Calu3 (cell line): ENCODE measurements around the gene PCYT2. TPM values are rescaled to one million over a fixed set of nuclear protein-coding genes. Genes with fewer than 3 reads are reported as not detected.
A peak's percentile ranks its signal among the peaks of the same experiment; 100 is the strongest.

ENCODE experiments used
- BruUV-seq: library from RNA; stranded (reverse); fragments of 400-500 nt; replicated peaks from 2 replicates; lab custom pipeline; 2021; lab: Mats Ljungman, UMichigan
- CTCF ChIA-PET: fragments of 300-600 bp; sonication (Branson Sonifier 250); formaldehyde crosslinking; loops from one replicate; lab custom pipeline; 2022; ENCODE audit warnings: antibody characterized with exemption; lab: Charles Lee
- DNase-seq: peaks from one replicate; pipeline ENCODE4 v3.0.0; 2022
- H3K27ac Mint-ChIP-seq: one replicate; pipeline ENCODE4 v1.8.0; 2022; ENCODE audit warnings: mixed read lengths; ENCODE audit not compliant: unreplicated experiment
- H3K27me3 Mint-ChIP-seq: one replicate; pipeline ENCODE4 v1.8.0; 2022; ENCODE audit warnings: mixed read lengths; ENCODE audit not compliant: unreplicated experiment
- H3K36me3 Mint-ChIP-seq: one replicate; pipeline ENCODE4 v1.8.0; 2022; ENCODE audit warnings: mild to moderate bottlenecking, moderate library complexity, mixed read lengths; ENCODE audit not compliant: insufficient read depth, unreplicated experiment
- H3K4me1 Mint-ChIP-seq: one replicate; pipeline ENCODE4 v1.8.0; 2022; ENCODE audit warnings: mild to moderate bottlenecking, low read depth, mixed read lengths; ENCODE audit not compliant: unreplicated experiment
- H3K4me3 Mint-ChIP-seq: one replicate; pipeline ENCODE4 v1.8.0; 2022; ENCODE audit warnings: mild to moderate bottlenecking, low read depth, moderate library complexity, mixed read lengths; ENCODE audit not compliant: unreplicated experiment
- H3K9me3 Mint-ChIP-seq: one replicate; pipeline ENCODE4 v1.8.0; 2022; ENCODE audit warnings: low read depth, mixed read lengths; ENCODE audit not compliant: unreplicated experiment
- CTCF ChIP-seq: fragments of 200-600 bp; IDR thresholded peaks from one replicate; pipeline ENCODE4 v1.8.0; 2022; ENCODE audit warnings: antibody characterized with exemption; ENCODE audit not compliant: unreplicated experiment
- intact Hi-C: fragments of 100-400 bp; cut with micrococcal nuclease; formaldehyde crosslinking; loops from one replicate; pipeline ENCODE4 v1.10.0; 2022; ENCODE audit not compliant: unreplicated experiment
- total RNA-seq: library from RNA; stranded (reverse); gene quantifications from 2 replicates; pipeline ENCODE4 v1.2.3, GENCODE V29; 2022

PCYT2 gene
- total RNA-seq, 1 experiment from 2014 or later: 58.4 TPM

GRCh38 chr17:81916234-81917001, 5.2 kb upstream of the PCYT2 start:
- no peak for DNase-seq
- CTCF ChIA-PET: interaction anchor here (0.9 to 1.5 kb wide), 3 partner anchors 12 to 107 kb away, joined by 3 read pairs; partner anchors contain the start of genes CENPX and LRRC45
- BruUV-seq: no TSS peak
- TF ChIP-seq CTCF: no peak
- Mint-ChIP-seq H3K4me1 (peaks cover 57% of the 10 kb centered on the region), H3K27ac (peak overlapping the region; percentile 71), H3K9me3 (no peaks in the 10 kb centered on the region), H3K36me3 (peaks cover 92% of the 10 kb centered on the region), H3K4me3 (peak overlapping the region; percentile 93), H3K27me3 (no peaks in the 10 kb centered on the region)
- intact Hi-C loops: no loop called here

- Mint-ChIP-seq H3K36me3 (peaks cover 91% of the 10 kb centered on the region), H3K4me3 (no peak overlapping the region), H3K27me3 (no peaks in the 10 kb centered on the region), H3K9me3 (no peaks in the 10 kb centered on the region), H3K27ac (no peak overlapping the region), H3K4me1 (peaks cover 58% of the 10 kb centered on the region)
- no peak for DNase-seq
- no peak for TF ChIP-seq CTCF
- BruUV-seq: no TSS peak
- intact Hi-C loops: no loop called here
- CTCF ChIA-PET: no interaction called here
Observed at GRCh38 chr17:81915331-81915730, 4.1 kb upstream of the PCYT2 start.

- no peak for TF ChIP-seq CTCF
- BruUV-seq: no TSS peak
- Mint-ChIP-seq H3K27ac (no peak overlapping the region), H3K27me3 (no peaks in the 10 kb centered on the region), H3K4me1 (peaks cover 60% of the 10 kb centered on the region), H3K4me3 (no peak overlapping the region), H3K9me3 (no peaks in the 10 kb centered on the region), H3K36me3 (peaks cover 84% of the 10 kb centered on the region)
- CTCF ChIA-PET: interaction anchor here (0.5 kb wide), 1 partner anchor 108 kb away, joined by 4 read pairs; the partner anchor contains the start of gene CENPX
- intact Hi-C loops: no loop called here
- DNase-seq: no peak
Observed at GRCh38 chr17:81914103-81914850, 3.1 kb upstream of the PCYT2 start.

GRCh38 chr17:81913394-81914102, 2.3 kb upstream of the PCYT2 start:
- CTCF ChIA-PET: interaction anchor here (0.5 to 1.2 kb wide), 3 partner anchors 13 to 884 kb away, joined by 4 to 5 read pairs (median 4); partner anchors contain the start of genes ALYREF and ANAPC11
- no peak for DNase-seq
- peak overlapping the region; percentile 80 for H3K27ac Mint-ChIP-seq
- H3K36me3 Mint-ChIP-seq: peaks cover 83% of the 10 kb centered on the region
- peaks cover 52% of the 10 kb centered on the region for H3K4me1 Mint-ChIP-seq
- intact Hi-C loops: no loop called here
- BruUV-seq: no TSS peak
- H3K27me3 Mint-ChIP-seq: no peaks in the 10 kb centered on the region
- no peaks in the 10 kb centered on the region for H3K9me3 Mint-ChIP-seq
- no peak for TF ChIP-seq CTCF
- H3K4me3 Mint-ChIP-seq: no peak overlapping the region
